ENCODE measurements around the gene PRKAG1. TPM values are rescaled to one million over a fixed set of nuclear protein-coding genes. Genes with fewer than 3 reads are reported as not detected.

Gene PRKAG1
- total and polyA plus RNA-seq, 4 donors, result 15.5 to 31.5 (median 20.9) TPM

GRCh38 chr12:48960834-48961233 lies 57.7 kb downstream of the PRKAG1 start:
- no peak overlapping the region for H3K27ac ChIP-seq (ENCODE audit: low read depth in 1 of 2, low read length in 2 of 2)
- no peak overlapping the region for H3K4me3 ChIP-seq (ENCODE audit: low read depth in 1 of 3, low read length in 3 of 3)
- H3K9ac ChIP-seq (ENCODE audit: low read depth in 1 of 2, low read length in 2 of 2), result no peak overlapping the region
- H3K9me3 ChIP-seq (ENCODE audit: control insufficient read depth in 4 of 4, low read length in 3 of 4), result no peaks in the 10 kb centered on the region
- peaks cover 0 to 17% (median 10%) of the 10 kb centered on the region in 4 donors for H3K4me1 ChIP-seq (ENCODE audit: control insufficient read depth in 4 of 4, insufficient read depth in 4 of 4, low read length in 3 of 4)
- H3K36me3 ChIP-seq (ENCODE audit: control insufficient read depth in 4 of 4, insufficient read depth in 3 of 4, low read depth in 1 of 4, low read length in 3 of 4), result no peaks in the 10 kb centered on the region
- H3K27me3 ChIP-seq (ENCODE audit: control insufficient read depth in 4 of 4, insufficient read depth in 4 of 4, low read length in 3 of 4), result no peaks in the 10 kb centered on the region
- 68% methylated on average over 3 of the region's 3 CpGs for WGBS
- DNase-seq (ENCODE audit: low spot score), result no peak
- TF ChIP-seq HNF4A (conservative IDR thresholded peaks at IDR 0.05) (no peak), EGR1 (IDR thresholded peaks at IDR 0.05; ENCODE audit: low read depth in 2 of 2) (no peak), GABPA (IDR thresholded peaks at IDR 0.05 in 1 of 2, conservative IDR thresholded peaks at IDR 0.05 in 1 of 2) (no peak), FOXA2 (IDR thresholded peaks at IDR 0.05) (no peak), TAF1 (conservative IDR thresholded peaks at IDR 0.05) (no peak)
- TF ChIP-seq, protein P1, sequence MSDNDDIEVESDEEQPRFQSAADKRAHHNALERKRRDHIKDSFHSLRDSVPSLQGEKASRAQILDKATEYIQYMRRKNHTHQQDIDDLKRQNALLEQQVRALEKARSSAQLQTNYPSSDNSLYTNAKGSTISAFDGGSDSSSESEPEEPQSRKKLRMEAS (IDR thresholded peaks at IDR 0.05), result no peak

- no peak for DNase-seq (ENCODE audit: low spot score)
- Histone ChIP-seq H3K4me1 (ENCODE audit: control insufficient read depth in 4 of 4, insufficient read depth in 4 of 4, low read length in 3 of 4) (peaks cover 0 to 22% (median 10%) of the 10 kb centered on the region in 4 donors), H3K27ac (ENCODE audit: low read depth in 1 of 2, low read length in 2 of 2) (no peak overlapping the region), H3K4me3 (ENCODE audit: low read depth in 1 of 3, low read length in 3 of 3) (peak overlapping the region in 2 of 3 donors; percentile 83 to 84), H3K9ac (ENCODE audit: low read depth in 1 of 2, low read length in 2 of 2) (no peak overlapping the region), H3K36me3 (ENCODE audit: control insufficient read depth in 4 of 4, insufficient read depth in 3 of 4, low read depth in 1 of 4, low read length in 3 of 4) (no peaks in the 10 kb centered on the region), H3K9me3 (ENCODE audit: control insufficient read depth in 4 of 4, low read length in 3 of 4) (no peaks in the 10 kb centered on the region), H3K27me3 (ENCODE audit: control insufficient read depth in 4 of 4, insufficient read depth in 4 of 4, low read length in 3 of 4) (no peaks in the 10 kb centered on the region)
- WGBS, result 41% methylated on average over 3 of the region's 3 CpGs
- TF ChIP-seq HNF4G (IDR thresholded peaks at IDR 0.05) (no peak), GABPA (IDR thresholded peaks at IDR 0.05 in 1 of 2, conservative IDR thresholded peaks at IDR 0.05 in 1 of 2) (no peak), NR2F2 (IDR thresholded peaks at IDR 0.05) (no peak)
These were observed 60.6 kb downstream of the PRKAG1 start for GRCh38 chr12:48958049-48958388.

DNA sequence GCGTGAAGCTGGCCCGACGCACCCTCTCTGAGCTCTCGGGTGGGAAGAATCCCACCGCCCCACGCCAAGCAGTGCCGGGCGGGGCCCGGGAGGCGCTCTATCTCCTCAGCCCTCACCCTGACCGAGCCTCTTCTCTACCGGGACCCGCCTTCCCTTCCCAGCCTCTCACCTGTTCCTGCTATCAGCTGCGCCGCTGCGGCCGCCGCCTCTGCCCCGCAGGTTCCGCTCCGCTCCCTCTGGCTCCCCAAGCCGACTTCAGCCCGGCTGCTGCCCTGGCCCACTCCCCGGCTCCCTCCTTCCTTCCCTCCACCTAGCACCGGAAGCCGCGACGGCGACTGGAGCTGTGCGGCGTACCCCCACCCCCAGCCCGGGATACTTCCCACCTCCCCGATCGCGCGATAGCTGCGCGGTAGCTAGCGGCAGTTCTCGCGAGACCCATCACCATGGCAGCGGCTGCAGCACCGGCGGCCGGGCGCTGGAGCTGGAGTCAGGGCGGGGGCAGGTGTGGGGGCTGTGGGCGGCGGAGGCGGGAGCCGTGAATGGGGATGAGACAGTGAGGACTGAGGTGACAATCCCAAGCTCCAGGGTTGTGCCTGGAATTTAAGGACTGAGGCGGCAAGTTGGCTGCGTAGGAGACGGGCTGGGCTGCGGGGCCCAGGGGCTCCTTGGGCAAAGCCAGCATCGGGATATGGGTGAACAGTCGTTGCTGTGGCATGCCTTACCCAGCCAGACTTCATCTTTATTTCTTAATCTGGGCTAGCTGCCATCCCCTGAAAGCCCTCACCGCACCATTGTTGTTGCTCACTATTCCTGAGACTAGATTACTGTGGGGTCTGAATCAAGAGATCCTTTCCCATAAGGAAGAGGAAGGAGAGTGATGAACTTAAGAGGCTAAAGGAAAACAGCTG lies 61.2 kb downstream of the PRKAG1 start, which contains the start of gene ARF3:
Gene ARF3 (minus strand): TSS at position 347 of the 908 bp plus-strand sequence. CDS start 16,392 bp downstream, outside the sequence.
- Histone ChIP-seq H3K27ac (ENCODE audit: low read depth in 1 of 2, low read length in 2 of 2) (peak within 1 kb of the TSS; percentile 64 to 74), H3K4me1 (ENCODE audit: control insufficient read depth in 4 of 4, insufficient read depth in 4 of 4, low read length in 3 of 4) (peaks cover 0 to 22% (median 10%) of the 10 kb centered on the region in 4 donors), H3K36me3 (ENCODE audit: control insufficient read depth in 4 of 4, insufficient read depth in 3 of 4, low read depth in 1 of 4, low read length in 3 of 4) (no peaks in the 10 kb centered on the region), H3K27me3 (ENCODE audit: control insufficient read depth in 4 of 4, insufficient read depth in 4 of 4, low read length in 3 of 4) (no peaks in the 10 kb centered on the region), H3K9me3 (ENCODE audit: control insufficient read depth in 4 of 4, low read length in 3 of 4) (no peaks in the 10 kb centered on the region), H3K4me3 (ENCODE audit: low read depth in 1 of 3, low read length in 3 of 3) (peak within 1 kb of the TSS; percentile 70 to 84 (median 83)), H3K9ac (ENCODE audit: low read depth in 1 of 2, low read length in 2 of 2) (peak within 1 kb of the TSS in 1 of 2 donors; percentile 68)
- WGBS, result 1% methylated on average over 58 of the region's 58 CpGs
- no peak for TF ChIP-seq HNF4G (IDR thresholded peaks at IDR 0.05)
- no peak for TF ChIP-seq RAD21 (IDR thresholded peaks at IDR 0.05)
- no peak for TF ChIP-seq REST (IDR thresholded peaks at IDR 0.05)
- no peak for TF ChIP-seq CTCF (IDR thresholded peaks at IDR 0.05; ENCODE audit: low read depth, low read length, missing input control)
- no peak for TF ChIP-seq FOXA1 (IDR thresholded peaks at IDR 0.05)
- TF ChIP-seq EGR1 (IDR thresholded peaks at IDR 0.05; ENCODE audit: low read depth in 2 of 2), result no peak
- no peak for TF ChIP-seq HNF4A (conservative IDR thresholded peaks at IDR 0.05)
- TF ChIP-seq SP1 (IDR thresholded peaks at IDR 0.05), result no peak
- TF ChIP-seq, protein P1 (IDR thresholded peaks at IDR 0.05), result no peak
- TF ChIP-seq YY1 (IDR thresholded peaks at IDR 0.05), result peak; percentile 23
- TF ChIP-seq, protein P2, sequence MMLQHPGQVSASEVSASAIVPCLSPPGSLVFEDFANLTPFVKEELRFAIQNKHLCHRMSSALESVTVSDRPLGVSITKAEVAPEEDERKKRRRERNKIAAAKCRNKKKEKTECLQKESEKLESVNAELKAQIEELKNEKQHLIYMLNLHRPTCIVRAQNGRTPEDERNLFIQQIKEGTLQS (IDR thresholded peaks at IDR 0.05), result no peak
- TF ChIP-seq JUND (IDR thresholded peaks at IDR 0.05), result no peak
- TF ChIP-seq FOXA2 (IDR thresholded peaks at IDR 0.05), result no peak
- peak; percentile 30 to 79 for TF ChIP-seq GABPA (IDR thresholded peaks at IDR 0.05 in 1 of 2, conservative IDR thresholded peaks at IDR 0.05 in 1 of 2)
- TF ChIP-seq NR2F2 (IDR thresholded peaks at IDR 0.05), result no peak
- peak; percentile 99 for TF ChIP-seq ZBTB33 (IDR thresholded peaks at IDR 0.05)
- TF ChIP-seq TAF1 (conservative IDR thresholded peaks at IDR 0.05), result no peak
- no peak for TF ChIP-seq RXRA (IDR thresholded peaks at IDR 0.05)
- peak; percentile 85 for DNase-seq (ENCODE audit: low spot score)

All from liver (tissue), 9 donors.